ENCODE data around the gene SLC25A38.

SLC25A38 gene

GRCh38 chr3:39433642-39434041 is 50.5 kb downstream of the SLC25A38 start:
- no peak for TF ChIP-seq CTCF (IDR thresholded peaks at IDR 0.05; ENCODE audit: low read depth, low read length, missing control alignments)
- in situ Hi-C loops (cut with HindIII; ENCODE audit: low sequenced_read_pairs) = no loop called here
- H3K4me3 ChIP-seq (ENCODE audit: low read depth, low read length) = no peak overlapping the region
- peak; percentile 22 for DNase-seq (ENCODE audit: low read depth)

GRCh38 chr3:39434574-39434973 is 51.4 kb downstream of the SLC25A38 start:
- TF ChIP-seq CTCF (IDR thresholded peaks at IDR 0.05; ENCODE audit: low read depth, low read length, missing control alignments) = no peak
- in situ Hi-C loops (cut with HindIII; ENCODE audit: low sequenced_read_pairs) = no loop called here
- no peak overlapping the region for H3K4me3 ChIP-seq (ENCODE audit: low read depth, low read length)
- DNase-seq (ENCODE audit: low read depth) = no peak

GRCh38 chr3:39435006-39435748 is 52.0 kb downstream of the SLC25A38 start:
- TF ChIP-seq CTCF (IDR thresholded peaks at IDR 0.05; ENCODE audit: low read depth, low read length, missing control alignments) = no peak
- H3K4me3 ChIP-seq (ENCODE audit: low read depth, low read length) = no peak overlapping the region
- in situ Hi-C loops (cut with HindIII; ENCODE audit: low sequenced_read_pairs) = no loop called here
- no peak for DNase-seq (ENCODE audit: low read depth)

- TF ChIP-seq CTCF (IDR thresholded peaks at IDR 0.05; ENCODE audit: low read depth, low read length, missing control alignments) = no peak
- in situ Hi-C loops (cut with HindIII; ENCODE audit: low sequenced_read_pairs) = no loop called here
- no peak overlapping the region for H3K4me3 ChIP-seq (ENCODE audit: low read depth, low read length)
- no peak for DNase-seq (ENCODE audit: low read depth)
Measured at GRCh38 chr3:39438880-39439279, 55.7 kb downstream of the SLC25A38 start.

GRCh38 chr3:39440316-39440715 is 57.1 kb downstream of the SLC25A38 start:
- in situ Hi-C loops (cut with HindIII; ENCODE audit: low sequenced_read_pairs) = no loop called here
- no peak overlapping the region for H3K4me3 ChIP-seq (ENCODE audit: low read depth, low read length)
- no peak for TF ChIP-seq CTCF (IDR thresholded peaks at IDR 0.05; ENCODE audit: low read depth, low read length, missing control alignments)
- DNase-seq (ENCODE audit: low read depth) = no peak

GRCh38 chr3:39443530-39443929 is 60.4 kb downstream of the SLC25A38 start:
- in situ Hi-C loops (cut with HindIII; ENCODE audit: low sequenced_read_pairs) = no loop called here
- DNase-seq (ENCODE audit: low read depth) = no peak
- no peak overlapping the region for H3K4me3 ChIP-seq (ENCODE audit: low read depth, low read length)
- no peak for TF ChIP-seq CTCF (IDR thresholded peaks at IDR 0.05; ENCODE audit: low read depth, low read length, missing control alignments)
